ENCODE results near the gene MRTFA.

MRTFA gene

GRCh38 chr22:40519948-40520331 is 116.6 kb downstream of the MRTFA start:
- no peak for DNase-seq (ENCODE audit: extremely low read depth, low read depth)
- TF ChIP-seq CTCF (IDR thresholded peaks at IDR 0.05; ENCODE audit: low read depth, low read length, missing control alignments): no peak
- no peak overlapping the region for H3K4me3 ChIP-seq (replicated peaks; ENCODE audit: low read depth, low read length)

- no peak for DNase-seq (ENCODE audit: extremely low read depth, low read depth)
- no peak overlapping the region for H3K4me3 ChIP-seq (replicated peaks; ENCODE audit: low read depth, low read length)
- TF ChIP-seq CTCF (IDR thresholded peaks at IDR 0.05; ENCODE audit: low read depth, low read length, missing control alignments): no peak
Measured at GRCh38 chr22:40519284-40519947, 117.1 kb downstream of the MRTFA start.

- no peak for DNase-seq (ENCODE audit: extremely low read depth, low read depth)
- no peak for TF ChIP-seq CTCF (IDR thresholded peaks at IDR 0.05; ENCODE audit: low read depth, low read length, missing control alignments)
Measured at GRCh38 chr22:40518840-40519239, 117.7 kb downstream of the MRTFA start.

GRCh38 chr22:40517631-40518030 is 118.9 kb downstream of the MRTFA start:
- no peak for DNase-seq (ENCODE audit: extremely low read depth, low read depth)
- H3K4me3 ChIP-seq (replicated peaks; ENCODE audit: low read depth, low read length): no peak overlapping the region
- no peak for TF ChIP-seq CTCF (IDR thresholded peaks at IDR 0.05; ENCODE audit: low read depth, low read length, missing control alignments)

More at GRCh38 chr22:40518840-40519239, 117.7 kb downstream of the MRTFA start:
- H3K4me3 ChIP-seq (replicated peaks; ENCODE audit: low read depth, low read length): no peak overlapping the region

- no peak for DNase-seq (ENCODE audit: extremely low read depth, low read depth)
- H3K4me3 ChIP-seq (replicated peaks; ENCODE audit: low read depth, low read length): no peak overlapping the region
- no peak for TF ChIP-seq CTCF (IDR thresholded peaks at IDR 0.05; ENCODE audit: low read depth, low read length, missing control alignments)
Measured at GRCh38 chr22:40516416-40516815, 120.1 kb downstream of the MRTFA start.

- DNase-seq (ENCODE audit: extremely low read depth, low read depth): peak; percentile 82
- no peak overlapping the region for H3K4me3 ChIP-seq (replicated peaks; ENCODE audit: low read depth, low read length)
- no peak for TF ChIP-seq CTCF (IDR thresholded peaks at IDR 0.05; ENCODE audit: low read depth, low read length, missing control alignments)
Measured at GRCh38 chr22:40512426-40513136, 123.9 kb downstream of the MRTFA start.

All from HFF-Myc (cell line).